Caki2 (cell line): ENCODE data around the gene PRAMEF20. TPM values are rescaled to one million over a fixed set of nuclear protein-coding genes. Genes with fewer than 3 reads are reported as not detected.

Source experiments
- DNase-seq: peaks from one replicate; pipeline ENCODE4 v3.0.0-alpha.2; 2015; ENCODE audit warnings: low read depth
- in situ Hi-C: cut with HindIII; loops from 2 replicates; pipeline ENCODE4 v1.10.0; 2016; ENCODE audit warnings: low sequenced_read_pairs, low pct_unique_long_range_greater_than_20kb, mixed read lengths
- total RNA-seq: library from RNA; depleted of rRNA; stranded (reverse); fragments of >200 nt; shearing (Covaris generic); gene quantifications from 2 replicates; pipeline ENCODE4 v1.2.3, GENCODE V29; 2014; ENCODE audit warnings: low replicate concordance; rRNA removed

PRAMEF20 gene
- total RNA-seq, 1 experiment from 2014 or later: not detected

DNA sequence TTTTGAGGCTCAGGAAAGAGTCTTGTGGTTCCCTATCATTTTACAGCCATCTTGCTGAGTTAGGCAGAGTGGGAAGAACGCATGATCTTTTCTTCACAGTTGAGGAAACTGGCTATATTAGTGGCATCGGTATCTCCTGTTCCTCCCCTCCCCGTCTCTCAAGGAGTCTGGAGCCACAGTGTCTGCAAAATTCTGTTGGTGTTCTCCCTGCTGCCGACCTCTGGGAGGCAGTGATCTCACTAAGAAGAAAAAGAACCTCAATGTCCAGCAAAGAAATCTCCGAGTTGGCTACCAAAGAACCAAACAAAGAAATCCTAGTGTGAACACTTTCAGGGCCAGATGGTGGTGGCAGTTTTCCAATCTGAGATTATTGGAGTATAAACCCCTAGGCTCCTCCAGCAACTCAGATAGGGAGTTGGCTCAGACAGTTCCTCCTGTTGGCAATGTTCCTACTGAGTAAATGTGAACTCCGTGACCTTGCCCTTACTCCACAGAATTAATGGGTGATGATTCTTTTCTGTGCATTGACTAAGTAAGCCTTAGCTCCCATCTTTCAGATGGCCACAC, 41.2 kb downstream of the PRAMEF20 start:
- DNase-seq: no peak
- in situ Hi-C loops: no loop called here

DNA sequence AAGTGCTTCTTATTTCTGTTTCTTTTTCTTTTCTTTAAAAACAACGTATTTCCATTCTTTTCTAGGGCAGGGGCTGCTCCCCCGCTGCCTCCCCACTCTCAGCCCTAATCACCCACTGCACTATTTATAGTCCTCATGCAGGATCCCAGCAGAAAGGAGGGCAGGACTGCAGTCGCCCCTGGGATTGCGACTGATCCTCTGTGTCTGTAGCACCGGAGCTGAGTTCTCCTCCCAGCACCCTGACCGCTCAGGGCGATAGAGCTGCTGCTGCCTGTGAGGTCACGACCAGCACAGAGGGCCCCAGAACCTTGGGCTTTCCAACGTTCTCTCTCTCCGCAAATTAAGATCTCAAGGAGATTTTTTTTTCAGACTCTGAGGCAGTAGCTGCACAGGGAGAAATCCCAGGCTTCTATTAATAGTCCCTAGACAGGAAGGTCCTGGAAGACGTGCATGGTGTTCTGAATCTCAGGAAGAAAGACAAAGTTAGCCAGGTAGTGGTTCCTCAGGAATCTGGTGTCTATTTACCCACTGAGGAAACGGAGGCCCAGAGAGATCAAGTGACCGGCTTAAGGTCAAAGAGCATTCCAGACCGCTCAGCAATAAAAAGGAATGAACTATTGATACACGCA, 46.8 kb downstream of the PRAMEF20 start:
- DNase-seq: no peak
- in situ Hi-C loops: no loop called here

DNA sequence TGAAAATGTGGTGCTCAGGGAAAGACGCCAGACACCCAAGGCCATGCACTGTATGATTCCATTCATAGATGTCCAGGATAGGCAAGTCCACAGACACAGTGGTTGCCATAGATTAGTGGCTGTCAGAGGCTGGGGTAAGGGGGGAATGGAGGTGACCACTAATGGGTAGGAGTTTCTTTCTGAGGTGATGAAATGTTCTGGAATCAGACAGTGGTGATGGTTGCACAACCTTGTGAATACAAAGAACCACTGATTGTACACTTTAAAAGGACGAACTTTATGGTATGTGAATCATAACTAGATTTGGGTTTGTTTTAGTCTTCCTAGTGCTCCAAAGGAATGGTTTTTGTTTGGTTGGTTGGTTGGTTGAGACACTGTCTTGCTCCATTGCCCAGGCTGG, 51.7 kb downstream of the PRAMEF20 start:
- in situ Hi-C loops: no loop called here
- no peak for DNase-seq

DNA sequence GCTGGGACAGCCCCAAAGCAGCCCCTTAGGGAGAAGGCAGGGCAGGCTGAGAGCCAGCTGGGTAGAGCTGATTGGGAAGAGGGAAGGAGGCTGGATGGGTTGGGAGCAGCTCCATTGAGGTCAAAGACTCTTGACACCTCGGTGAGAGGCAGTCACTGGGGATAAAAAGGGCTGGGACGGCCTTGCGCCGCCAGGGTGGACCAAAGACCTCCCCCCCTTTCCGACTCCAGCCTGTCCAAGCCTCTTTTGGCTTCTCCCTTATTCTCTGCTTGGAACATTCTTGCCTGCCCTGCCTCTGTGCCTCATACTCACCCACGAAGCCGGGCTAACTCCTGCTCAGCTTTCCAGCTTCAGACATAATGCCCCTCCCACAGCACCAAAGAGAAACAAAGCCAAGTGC, 52.4 kb downstream of the PRAMEF20 start:
- in situ Hi-C loops: no loop called here
- no peak for DNase-seq

DNA sequence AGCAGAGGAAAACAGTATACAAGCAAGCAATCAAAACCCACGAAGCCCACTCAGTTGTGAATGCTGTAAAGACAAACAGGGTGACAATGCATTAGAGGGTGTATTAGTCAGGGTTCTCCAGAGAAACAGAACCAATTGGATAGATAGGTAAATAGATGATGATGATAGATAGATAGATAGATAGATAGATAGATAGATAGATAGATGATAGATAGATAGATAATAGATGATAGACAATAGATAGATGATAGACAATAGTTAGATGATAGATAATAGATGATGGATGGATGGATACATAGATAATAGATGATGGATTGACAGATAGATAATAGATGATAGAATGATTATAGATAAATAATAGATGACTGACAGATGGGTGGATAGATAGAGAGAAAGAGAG, 55.3 kb downstream of the PRAMEF20 start:
- DNase-seq: no peak
- in situ Hi-C loops: no loop called here

DNA sequence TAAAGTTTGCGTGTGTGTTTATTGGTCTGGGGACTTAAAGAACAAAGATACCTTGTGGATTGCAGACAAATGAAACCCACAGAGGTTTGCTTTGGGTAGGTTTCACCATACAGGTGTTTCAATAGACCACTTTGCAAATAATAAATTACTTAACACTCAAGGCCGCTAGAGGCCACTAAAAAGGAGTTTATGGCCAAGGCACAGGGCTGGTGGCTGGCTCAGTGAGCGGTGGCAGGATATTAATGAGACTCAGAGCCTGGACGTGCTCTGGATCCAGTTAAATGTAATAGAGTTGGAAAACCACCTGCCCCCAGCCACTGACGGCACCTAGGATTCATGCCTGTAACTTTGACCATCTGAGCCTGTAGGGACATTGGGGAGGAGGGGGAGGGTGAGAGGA, 59.1 kb downstream of the PRAMEF20 start:
- in situ Hi-C loops: no loop called here
- no peak for DNase-seq

Other genes with a start within 250 kb of the PRAMEF20 start
- gene HNRNPCL4, start 244.8 kb upstream of the PRAMEF20 start, total RNA-seq: not detected in 2 replicates
- not detected in 2 replicates for gene PRAMEF9, start 238.6 kb upstream of the PRAMEF20 start, total RNA-seq
- gene PRAMEF13, start 209.0 kb upstream of the PRAMEF20 start, total RNA-seq: not detected in 2 replicates
- gene PRAMEF18, start 184.3 kb upstream of the PRAMEF20 start, total RNA-seq: not detected in 2 replicates
- not detected in 2 replicates for gene PRAMEF5, start 156.3 kb upstream of the PRAMEF20 start, total RNA-seq
- gene PRAMEF8, start 125.3 kb upstream of the PRAMEF20 start, total RNA-seq: not detected in 2 replicates
- gene PRAMEF33, start 106.9 kb upstream of the PRAMEF20 start, total RNA-seq: not detected in 2 replicates
- not detected in 2 replicates for gene PRAMEF15, start 94.9 kb upstream of the PRAMEF20 start, total RNA-seq
- not detected in 2 replicates for gene PRAMEF14, start 63.3 kb upstream of the PRAMEF20 start, total RNA-seq
- gene PRAMEF19, start 38.5 kb upstream of the PRAMEF20 start, total RNA-seq: not detected in 2 replicates
- not detected in 2 replicates for gene PRAMEF17, start 20.8 kb upstream of the PRAMEF20 start, total RNA-seq
- not detected in 2 replicates for gene LRRC38, start 103.6 kb downstream of the PRAMEF20 start, total RNA-seq
- not detected in 2 replicates for gene PDPN, start 173.4 kb downstream of the PRAMEF20 start, total RNA-seq